Measurements from ENCODE around the gene PEA15.

DNA sequence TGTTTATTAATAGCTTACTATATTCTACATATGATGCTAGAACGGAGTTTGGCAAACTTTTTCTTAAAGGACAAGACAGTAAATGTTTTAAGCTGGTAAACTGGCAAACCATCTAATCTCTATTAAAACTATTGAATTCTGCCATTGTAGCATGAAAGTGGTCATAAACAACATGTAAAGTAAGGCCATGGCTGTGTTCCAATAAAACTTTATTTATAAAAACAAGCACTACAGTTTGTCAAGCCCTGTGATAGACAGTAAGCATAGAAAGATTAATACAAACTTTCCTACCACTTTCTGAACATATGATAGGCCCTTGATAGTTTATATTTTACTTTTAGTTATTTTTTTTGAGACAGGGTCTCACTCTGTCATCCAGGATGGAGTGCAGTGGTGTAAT lies 22.4 kb downstream of the PEA15 start:
- TF ChIP-seq BHLHE40 (IDR thresholded peaks at IDR 0.05; ENCODE audit: low read length) (no peak), JUND (IDR thresholded peaks at IDR 0.05; ENCODE audit: borderline replicate concordance, low read depth, low read length) (no peak), JUND (tag; IDR thresholded peaks at IDR 0.05; ENCODE audit: borderline replicate concordance, low read depth, low read length) (no peak), NFIC (IDR thresholded peaks at IDR 0.05) (no peak), PCBP1 (IDR thresholded peaks at IDR 0.05; ENCODE audit: low read depth, low read length, poor library complexity, severe bottlenecking) (no peak), ARNT (IDR thresholded peaks at IDR 0.05) (no peak)
- TF ChIP-seq, protein P1, sequence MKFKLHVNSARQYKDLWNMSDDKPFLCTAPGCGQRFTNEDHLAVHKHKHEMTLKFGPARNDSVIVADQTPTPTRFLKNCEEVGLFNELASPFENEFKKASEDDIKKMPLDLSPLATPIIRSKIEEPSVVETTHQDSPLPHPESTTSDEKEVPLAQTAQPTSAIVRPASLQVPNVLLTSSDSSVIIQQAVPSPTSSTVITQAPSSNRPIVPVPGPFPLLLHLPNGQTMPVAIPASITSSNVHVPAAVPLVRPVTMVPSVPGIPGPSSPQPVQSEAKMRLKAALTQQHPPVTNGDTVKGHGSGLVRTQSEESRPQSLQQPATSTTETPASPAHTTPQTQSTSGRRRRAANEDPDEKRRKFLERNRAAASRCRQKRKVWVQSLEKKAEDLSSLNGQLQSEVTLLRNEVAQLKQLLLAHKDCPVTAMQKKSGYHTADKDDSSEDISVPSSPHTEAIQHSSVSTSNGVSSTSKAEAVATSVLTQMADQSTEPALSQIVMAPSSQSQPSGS (CRISPR knock-in tag; IDR thresholded peaks at IDR 0.05) = no peak
- TF ChIP-seq, protein P2, sequence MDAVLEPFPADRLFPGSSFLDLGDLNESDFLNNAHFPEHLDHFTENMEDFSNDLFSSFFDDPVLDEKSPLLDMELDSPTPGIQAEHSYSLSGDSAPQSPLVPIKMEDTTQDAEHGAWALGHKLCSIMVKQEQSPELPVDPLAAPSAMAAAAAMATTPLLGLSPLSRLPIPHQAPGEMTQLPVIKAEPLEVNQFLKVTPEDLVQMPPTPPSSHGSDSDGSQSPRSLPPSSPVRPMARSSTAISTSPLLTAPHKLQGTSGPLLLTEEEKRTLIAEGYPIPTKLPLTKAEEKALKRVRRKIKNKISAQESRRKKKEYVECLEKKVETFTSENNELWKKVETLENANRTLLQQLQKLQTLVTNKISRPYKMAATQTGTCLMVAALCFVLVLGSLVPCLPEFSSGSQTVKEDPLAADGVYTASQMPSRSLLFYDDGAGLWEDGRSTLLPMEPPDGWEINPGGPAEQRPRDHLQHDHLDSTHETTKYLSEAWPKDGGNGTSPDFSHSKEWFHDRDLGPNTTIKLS (IDR thresholded peaks at IDR 0.05; ENCODE audit: borderline replicate concordance, low read depth) = no peak
- TF ChIP-seq, protein P3, sequence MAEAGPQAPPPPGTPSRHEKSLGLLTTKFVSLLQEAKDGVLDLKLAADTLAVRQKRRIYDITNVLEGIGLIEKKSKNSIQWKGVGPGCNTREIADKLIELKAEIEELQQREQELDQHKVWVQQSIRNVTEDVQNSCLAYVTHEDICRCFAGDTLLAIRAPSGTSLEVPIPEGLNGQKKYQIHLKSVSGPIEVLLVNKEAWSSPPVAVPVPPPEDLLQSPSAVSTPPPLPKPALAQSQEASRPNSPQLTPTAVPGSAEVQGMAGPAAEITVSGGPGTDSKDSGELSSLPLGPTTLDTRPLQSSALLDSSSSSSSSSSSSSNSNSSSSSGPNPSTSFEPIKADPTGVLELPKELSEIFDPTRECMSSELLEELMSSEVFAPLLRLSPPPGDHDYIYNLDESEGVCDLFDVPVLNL (CRISPR knock-in tag; IDR thresholded peaks at IDR 0.05; ENCODE audit: low read depth) = no peak
